Measurements from ENCODE around the gene RIMS4.
A peak's percentile ranks its signal among the peaks of the same experiment; 100 is the strongest.

Gene RIMS4

GRCh38 chr20:44810391-44811149, at the start of gene RIMS4:
RIMS4 (minus strand) TSS chr20:44810546; CDS start chr20:44810271, 275 bp downstream.
- DNase-seq, result peak; percentile 27

GRCh38 chr20:44858606-44859360, 48.4 kb upstream of the RIMS4 start:
- no peak for DNase-seq

GRCh38 chr20:44856856-44857448, 46.6 kb upstream of the RIMS4 start:
- no peak for DNase-seq

GRCh38 chr20:44856442-44856841, 46.1 kb upstream of the RIMS4 start:
- no peak for DNase-seq

DNA sequence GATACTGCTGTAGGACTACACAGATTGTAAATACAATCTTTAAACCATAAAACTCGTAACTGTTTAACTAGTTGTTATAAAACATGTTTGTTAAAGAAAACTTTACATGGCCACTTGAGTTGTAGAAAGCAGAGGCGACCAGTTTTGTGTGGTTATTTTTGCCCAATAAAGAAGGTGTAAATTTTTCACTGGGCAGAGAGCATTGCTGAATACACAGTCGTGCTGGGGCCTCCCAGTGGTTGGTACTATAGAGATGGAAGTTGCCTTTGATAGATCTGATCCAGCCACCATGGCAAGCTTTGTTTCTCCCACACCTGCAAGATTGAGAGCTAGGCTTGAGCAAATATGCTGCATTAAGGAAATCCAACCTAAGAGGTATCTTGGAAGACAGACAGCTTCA, 41.2 kb upstream of the RIMS4 start:
- no peak for DNase-seq

- no peak for DNase-seq
Measured at GRCh38 chr20:44850837-44851236, 40.5 kb upstream of the RIMS4 start.

GRCh38 chr20:44850272-44850671, 39.9 kb upstream of the RIMS4 start:
- no peak for DNase-seq

- no peak for DNase-seq
Measured at GRCh38 chr20:44849703-44850102, 39.4 kb upstream of the RIMS4 start.

GRCh38 chr20:44848254-44849015, 38.1 kb upstream of the RIMS4 start:
- DNase-seq, result no peak

DNA sequence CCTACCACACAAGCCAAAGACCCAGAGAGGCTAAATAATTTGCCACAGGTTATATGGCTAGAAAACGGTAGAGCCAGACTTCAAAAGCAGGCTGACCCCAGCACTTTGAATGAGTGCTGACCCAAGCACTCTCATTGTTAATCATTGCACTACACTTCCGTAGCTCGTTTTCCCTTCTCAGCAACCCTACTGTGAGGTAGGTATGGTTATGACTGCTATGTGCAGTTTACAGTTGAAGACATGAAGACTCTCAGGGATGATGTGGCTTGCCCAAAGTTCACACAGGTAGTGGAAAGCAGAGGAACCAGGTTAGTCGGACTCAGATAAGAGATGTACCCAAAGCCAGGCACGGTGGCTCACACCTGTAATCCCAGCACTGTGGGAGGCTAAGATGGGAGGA, 33.5 kb upstream of the RIMS4 start:
- DNase-seq, result no peak

DNA sequence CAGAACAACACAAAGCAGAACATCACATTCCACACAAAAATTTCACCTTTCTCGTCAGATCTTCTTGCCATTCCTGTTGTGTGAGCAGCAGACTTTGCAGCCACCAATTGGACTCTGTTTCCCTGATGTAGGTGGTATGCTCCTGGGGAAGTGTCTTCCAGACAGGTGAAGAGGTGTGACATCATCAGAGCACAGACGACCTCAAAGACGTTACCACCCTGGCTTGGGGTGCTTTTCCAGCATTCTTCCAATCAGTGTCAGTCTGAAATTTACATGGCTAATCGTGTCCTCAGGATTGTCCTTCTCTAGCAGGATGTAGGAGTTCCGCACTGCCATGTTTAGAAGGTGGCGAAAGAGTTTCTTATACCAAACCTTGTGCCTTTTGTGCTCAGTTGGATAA, 31.6 kb upstream of the RIMS4 start:
- DNase-seq, result no peak

GRCh38 chr20:44840826-44841225, 30.5 kb upstream of the RIMS4 start:
- no peak for DNase-seq

DNA sequence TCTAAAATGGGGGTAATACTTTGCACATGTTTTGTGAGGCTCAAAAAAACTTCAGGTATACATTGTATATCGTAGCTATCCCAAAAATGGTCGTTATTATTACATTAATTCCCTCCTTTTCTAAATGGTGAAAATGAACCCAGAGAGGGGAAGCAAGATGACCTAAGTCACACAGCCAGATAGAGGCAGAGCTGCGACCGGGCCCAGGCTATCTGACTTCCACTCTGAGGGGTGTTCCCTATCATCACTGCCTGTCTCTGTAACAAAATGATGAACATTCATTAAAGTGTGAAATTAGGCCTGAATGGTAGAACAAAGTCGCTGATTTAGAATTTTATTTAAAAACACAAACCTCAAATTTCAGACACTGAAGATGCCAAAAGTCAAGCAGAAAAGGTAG, 29.1 kb upstream of the RIMS4 start:
- no peak for DNase-seq

- no peak for DNase-seq
Measured at GRCh38 chr20:44838521-44838920, 28.2 kb upstream of the RIMS4 start.

GRCh38 chr20:44837946-44838345, 27.6 kb upstream of the RIMS4 start:
- peak; percentile 48 for DNase-seq

- DNase-seq, result no peak
Measured at GRCh38 chr20:44836601-44837120, 26.3 kb upstream of the RIMS4 start.

DNA sequence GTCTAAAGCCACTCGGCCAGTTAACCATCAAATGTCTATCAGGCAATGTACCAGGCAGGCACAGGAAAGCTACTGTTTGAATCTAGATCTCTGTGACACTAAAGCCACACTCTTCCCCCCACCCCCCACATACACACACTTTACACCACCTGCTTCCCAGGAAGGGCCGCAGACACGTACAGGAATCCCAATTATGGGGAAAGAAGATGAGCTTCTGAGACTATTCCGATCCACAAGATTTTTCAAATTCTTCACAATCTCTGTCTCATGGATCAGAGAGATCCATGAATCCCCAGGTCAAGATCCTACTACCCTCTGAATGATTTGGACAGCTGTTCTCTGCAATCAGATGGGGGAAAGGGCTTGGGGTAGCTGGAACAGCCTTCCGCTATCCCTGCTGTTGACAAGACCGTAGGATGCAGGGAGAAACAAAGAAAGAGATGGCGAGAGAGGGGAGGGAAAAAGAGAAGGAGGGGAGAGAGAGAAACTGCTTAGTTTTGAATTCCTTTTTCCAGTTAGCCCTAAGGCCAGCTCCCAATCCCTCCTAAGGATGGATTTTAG, 25.4 kb upstream of the RIMS4 start:
- DNase-seq, result no peak

DNA sequence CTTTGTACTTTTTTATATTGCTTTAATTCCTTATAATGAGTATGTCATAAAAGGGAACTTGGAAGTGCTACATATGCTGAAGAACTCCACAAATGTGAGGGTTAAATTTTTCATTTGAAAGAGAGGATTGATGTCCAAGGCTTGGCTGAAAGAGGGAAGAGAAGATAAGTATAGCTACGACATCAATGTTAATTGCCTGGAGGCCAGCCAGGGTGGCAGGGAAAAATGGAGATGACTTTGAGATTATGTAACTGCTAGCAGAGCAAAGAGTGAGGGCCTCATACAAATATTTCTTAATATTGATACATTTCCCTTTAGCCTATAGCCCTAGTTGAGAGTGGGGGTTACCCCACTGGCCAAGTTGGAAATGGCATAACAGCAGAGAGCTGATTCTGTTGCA, 24.8 kb upstream of the RIMS4 start:
- no peak for DNase-seq

GRCh38 chr20:44834693-44835092, 24.3 kb upstream of the RIMS4 start:
- DNase-seq, result no peak

DNA sequence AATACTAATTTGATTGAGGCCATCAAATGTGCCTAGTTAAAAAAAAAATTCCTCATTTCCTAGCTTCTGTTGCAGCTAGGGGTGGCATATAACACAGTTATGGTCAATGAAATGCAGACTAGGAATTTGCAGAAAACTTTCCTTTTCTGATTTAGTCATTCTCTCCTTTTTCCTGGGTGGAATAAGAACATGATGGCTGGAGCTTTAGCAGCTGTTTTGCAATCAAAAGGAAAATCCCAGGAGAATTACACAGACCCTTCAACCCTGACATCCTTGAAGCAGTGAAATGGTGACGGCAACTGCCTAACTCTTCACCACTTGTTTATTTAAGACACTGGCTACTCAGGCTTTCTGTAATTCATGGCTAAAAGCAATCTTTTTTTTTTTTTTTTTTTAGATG, 23.1 kb upstream of the RIMS4 start:
- DNase-seq, result no peak

DNA sequence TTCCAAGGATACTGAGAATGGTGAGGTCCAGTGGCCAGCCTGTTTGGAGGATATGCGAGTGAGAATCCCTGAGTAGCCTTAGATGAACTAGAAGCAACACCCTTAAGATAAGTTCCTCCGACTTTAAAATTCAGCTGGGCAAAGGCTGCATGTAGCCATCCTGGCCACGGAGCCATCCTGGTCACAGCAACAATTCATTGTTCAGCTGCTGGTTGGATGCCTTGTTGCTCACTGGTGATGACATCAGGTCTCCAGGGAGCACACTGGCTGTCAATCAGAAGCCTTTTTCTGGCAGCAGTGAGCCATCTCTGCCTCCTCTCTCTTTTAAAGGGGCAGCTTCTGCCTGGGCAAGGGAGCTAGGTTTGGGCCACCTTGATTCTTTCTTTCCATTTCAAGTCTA, 22.4 kb upstream of the RIMS4 start:
- no peak for DNase-seq

GRCh38 chr20:44830995-44831394, 20.6 kb upstream of the RIMS4 start:
- DNase-seq, result no peak

DNA sequence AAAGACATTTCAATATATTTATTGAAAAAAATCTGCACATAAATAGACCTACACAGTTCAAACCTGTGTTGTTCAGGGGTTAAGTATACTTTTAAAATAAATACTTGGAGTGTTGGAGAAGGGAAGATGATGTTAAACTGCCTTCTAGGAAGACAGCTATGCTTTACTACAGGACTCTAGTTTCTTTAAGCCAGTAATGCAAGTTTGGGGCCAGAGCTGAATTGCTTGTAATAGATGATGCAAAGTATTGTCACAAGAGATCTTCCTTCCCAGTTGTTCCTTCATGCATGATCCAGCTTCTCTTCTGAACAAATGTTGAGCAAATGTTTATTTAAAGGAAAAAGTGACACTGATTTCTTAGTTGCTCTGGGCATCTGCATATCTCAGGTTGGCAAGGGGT, 20.2 kb upstream of the RIMS4 start:
- no peak for DNase-seq
